Putamen (tissue), 1 donor: ENCODE measurements around the gene COBL.
"Not testable (repeated sequence)": the region's sequence is repeated elsewhere in the genome, so short reads cannot be mapped to it uniquely, and the experiment has no call there.

Experiments used
- DNase-seq: peaks from one replicate; pipeline ENCODE4 v3.0.0-alpha.2; 2016; ENCODE audit warnings: low spot score

COBL gene

GRCh38 chr7:51230324-51230625, 86.3 kb downstream of the COBL start:
- no peak for DNase-seq

- no peak for DNase-seq
Measured at GRCh38 chr7:51229620-51230323, 86.8 kb downstream of the COBL start.

DNA sequence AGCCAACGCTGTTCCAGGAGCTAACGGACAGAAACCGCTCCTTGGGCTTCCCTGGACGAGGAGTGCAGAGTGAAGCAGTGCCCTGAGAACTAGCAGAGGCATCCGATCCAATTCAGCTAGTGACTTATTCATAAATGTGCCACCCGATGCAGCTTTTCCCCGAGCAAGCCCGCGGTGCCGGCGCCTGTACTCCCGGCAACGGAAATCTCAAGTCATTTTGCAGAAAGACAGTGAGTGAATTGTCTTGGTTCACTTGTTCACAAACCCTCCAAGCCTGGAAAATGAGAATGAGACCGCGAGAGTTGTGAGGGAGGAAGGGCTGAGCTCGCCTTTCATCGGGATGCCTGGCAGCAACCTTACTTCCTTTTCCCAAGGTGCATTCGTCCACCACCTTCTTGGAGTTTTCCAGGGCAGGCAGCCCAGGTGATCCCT, 87.5 kb downstream of the COBL start:
- DNase-seq = peak; percentile 58

DNA sequence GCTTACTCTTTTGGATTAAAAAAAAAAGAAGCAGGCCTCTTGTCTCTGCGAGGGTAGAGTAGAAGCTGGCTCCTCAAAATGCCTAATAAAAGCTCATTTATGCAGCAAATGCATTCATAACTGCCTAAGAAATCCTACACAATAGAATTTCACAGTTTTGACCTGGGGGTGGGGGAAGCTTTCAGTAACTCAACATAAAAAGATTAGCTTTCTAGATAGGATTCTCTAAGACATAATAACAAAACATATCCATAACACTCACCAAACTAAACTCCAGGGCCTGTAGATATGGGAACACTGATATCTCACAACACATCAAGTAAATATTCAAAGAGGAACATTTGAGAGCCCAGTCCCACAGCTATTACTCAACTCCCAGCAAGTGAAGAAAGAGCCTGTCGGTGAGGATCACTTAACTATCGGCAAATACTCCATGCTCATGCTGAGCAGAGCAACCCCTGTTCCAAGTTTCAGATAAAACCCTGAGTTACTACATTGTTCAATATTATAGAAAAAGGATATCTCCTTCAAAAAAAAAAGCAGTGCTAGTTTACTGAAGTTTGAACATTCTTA, 88.1 kb downstream of the COBL start:
- DNase-seq = no peak

DNA sequence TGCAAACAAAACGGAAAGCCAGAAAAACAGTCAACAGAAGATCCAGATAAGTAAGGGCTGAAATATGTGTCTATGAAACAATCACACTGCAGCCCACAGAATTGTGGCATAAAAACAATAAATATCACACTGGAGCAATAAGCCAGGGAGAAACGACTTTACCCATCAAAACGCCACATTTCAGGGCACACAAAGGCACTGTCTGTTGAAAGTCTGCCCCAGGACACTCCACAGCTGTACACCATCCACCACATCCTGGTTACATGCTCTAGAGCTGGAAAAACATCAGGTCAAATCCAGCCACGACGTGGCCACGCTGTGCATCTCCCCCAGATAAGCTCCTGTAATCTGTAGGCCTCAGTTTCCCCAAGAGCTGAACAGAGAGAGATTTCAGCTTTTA, 88.7 kb downstream of the COBL start:
- no peak for DNase-seq

DNA sequence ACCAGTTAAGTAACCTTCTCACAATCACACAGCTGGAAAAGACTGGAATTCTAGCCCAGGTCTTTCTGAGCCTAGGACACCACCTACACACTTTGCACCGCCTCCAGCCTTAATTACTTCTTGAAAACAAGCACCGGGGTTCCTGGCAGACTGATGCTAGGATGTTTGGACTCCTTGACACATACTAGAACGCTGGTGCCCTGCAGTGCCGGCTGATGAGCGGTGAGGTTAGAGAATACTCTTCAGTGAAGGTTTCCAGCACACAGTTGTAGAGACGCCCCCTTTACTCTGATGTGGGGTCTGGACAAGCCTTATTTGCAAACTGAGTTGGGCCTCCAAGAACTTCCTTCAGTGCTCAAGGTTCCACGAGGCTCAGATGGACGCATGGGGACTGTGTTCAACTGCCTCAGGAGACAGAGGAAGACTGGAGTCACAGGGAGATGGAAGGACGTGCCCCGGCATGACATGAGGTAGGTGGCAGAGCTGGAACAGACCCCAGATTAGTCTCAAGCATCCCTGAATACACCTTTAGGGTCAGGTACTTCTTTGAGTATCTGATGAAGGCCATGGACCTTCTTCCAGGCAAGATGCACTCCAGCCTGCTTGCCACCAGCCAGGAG, 89.6 kb downstream of the COBL start:
- DNase-seq = no peak

DNA sequence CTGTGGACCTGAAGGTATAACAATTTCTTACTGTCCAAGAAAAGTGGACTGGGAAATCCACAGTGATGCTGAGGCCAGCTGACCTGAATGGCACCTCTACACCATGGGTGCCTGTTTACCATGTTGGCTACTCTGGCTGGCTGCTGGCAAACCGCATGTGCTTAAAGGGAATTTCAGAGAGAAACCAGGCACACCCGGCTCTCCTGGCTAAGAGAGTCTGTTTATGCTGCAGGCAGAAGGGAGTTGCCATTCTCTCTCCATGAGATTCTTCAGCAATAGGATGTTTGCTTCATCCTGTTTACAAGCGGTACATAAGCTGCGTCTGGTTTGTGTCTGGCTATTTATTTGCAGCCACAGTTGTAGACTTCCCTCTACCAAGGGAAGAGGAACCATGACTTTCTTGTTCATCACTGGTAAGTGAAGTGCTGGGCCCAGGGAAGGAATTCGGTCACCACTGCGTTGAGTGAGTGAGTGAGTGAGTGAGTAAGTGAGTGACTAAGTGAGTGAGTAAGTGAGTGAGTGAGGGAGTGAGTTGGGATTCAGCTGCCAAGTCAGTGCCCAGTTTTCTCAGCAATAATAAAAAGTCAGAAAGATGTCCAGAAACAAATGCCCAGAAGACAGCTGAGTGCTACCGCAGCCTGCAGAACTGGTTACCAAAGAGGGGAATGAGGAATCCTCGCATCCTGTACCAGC, 90.4 kb downstream of the COBL start:
- DNase-seq = no peak

GRCh38 chr7:51224811-51225595, 91.6 kb downstream of the COBL start:
- no peak for DNase-seq

- DNase-seq = no peak
Measured at GRCh38 chr7:51223505-51223904, 93.1 kb downstream of the COBL start.

GRCh38 chr7:51222916-51223315, 93.7 kb downstream of the COBL start:
- no peak for DNase-seq

DNA sequence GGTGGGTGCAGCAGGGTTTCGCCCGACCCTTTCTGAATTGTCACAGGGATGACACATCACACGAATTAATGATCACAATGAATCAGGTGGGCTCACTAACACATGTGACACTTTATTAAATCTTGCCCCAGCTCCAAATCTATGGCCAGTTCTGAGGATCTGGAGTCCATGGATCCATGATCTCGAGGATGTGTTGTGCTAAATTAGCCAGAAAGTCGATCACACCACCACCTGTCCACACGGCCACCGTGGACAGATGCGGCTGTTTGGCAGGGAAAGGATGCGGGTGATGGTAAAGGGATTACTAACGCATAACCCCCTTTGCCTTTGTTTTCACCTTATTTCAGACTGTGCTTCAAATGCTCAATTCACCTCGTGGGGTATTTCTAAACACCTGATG, 96.4 kb downstream of the COBL start:
- no peak for DNase-seq

DNA sequence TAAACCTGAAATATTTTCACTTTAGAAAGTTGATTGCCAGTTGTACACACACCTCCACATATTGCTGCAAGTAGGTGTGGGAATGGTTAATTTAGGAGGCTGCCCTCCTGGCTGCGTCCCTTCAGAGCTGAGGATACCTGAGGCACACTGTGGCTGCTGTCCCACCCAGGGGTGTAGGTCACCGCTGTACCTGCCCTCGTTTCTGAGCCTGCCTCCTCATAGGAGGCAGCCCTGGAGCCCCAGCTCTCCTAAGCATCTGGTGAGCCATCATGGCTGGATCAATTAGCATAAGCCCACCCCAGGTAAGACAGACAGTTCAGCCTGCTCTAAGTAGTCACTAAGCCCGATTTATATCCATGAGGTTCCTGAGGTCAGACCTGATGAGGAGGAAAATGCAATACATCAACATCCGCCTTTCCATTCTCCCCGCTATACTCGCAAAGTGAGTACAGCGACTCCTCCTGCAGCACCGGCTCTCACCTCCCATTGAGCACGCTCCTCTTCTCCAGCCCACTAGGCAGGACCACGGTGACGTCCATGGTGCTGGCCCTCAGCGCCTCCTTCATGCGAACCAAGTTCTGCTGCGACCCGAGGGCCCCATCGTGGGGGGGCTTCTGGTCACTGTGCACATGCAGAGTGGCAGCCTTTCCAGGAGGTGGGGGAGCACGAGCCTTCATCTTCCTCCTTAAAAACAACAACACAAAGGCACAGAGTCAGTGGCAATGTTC, 97.2 kb downstream of the COBL start:
- no peak for DNase-seq

DNA sequence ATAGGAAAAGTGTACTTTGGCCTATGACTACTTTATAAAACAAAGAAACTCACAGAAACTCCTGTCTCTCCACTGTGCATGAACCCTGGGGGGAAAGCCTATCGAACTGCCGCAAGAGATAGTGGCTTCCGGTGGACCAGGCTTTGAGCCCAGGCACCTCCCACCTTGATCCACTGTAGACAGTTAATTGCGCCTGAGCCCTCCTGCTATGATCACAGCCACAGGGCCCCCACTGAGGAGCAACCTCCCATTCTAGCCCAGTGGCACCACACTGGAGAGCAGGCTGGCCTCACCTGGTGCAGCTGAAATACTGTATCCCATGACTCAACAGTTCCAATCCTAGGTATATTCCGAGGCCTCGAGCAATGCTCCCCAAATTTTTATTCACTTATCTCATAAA, 98.8 kb downstream of the COBL start:
- no peak for DNase-seq

GRCh38 chr7:51214098-51214497, 102.5 kb downstream of the COBL start:
- DNase-seq = no peak

DNA sequence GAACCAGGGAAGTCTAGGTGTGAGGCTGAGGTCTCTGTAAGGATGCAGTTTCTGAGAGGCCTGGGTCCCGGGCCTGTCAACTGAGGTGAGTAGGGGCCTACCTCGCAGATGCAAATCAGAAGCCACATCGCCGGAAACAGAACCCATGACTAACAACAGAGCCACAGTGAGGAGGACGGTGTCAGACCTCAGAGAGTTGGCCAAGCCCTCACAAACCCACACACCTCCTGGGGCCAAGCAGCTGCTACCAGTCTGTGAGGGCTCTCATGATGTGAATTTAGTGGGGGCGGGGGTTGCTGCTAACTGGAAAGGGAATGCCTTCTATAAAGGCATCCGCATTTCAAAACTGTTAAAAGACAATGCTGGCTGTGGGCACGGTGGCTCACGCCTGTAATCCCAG, 103.0 kb downstream of the COBL start:
- DNase-seq = no peak

- no peak for DNase-seq
Measured at GRCh38 chr7:51210766-51211165, 105.8 kb downstream of the COBL start.

- DNase-seq = no peak
Measured at GRCh38 chr7:51209426-51209825, 107.2 kb downstream of the COBL start.

DNA sequence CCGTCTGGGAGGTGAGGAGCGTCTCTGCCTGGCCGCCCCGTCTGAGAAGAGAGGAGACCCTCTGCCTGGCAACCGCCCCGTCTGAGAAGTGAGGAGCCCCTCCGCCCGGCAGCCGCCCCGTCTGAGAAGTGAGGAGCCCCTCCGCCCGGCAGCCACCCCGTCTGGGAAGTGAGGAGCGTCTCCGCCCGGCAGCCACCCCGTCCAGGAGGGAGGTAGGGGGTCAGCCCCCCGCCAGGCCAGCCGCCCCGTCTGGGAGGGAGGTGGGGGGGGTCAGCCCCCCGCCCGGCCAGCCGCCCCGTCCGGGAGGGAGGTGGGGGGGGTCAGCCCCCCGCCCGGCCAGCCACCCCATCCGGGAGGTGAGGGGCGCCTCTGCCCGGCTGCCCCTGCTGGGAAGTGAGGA, 108.5 kb downstream of the COBL start:
- not testable (repeated sequence) for DNase-seq

GRCh38 chr7:51198654-51199053, 118.0 kb downstream of the COBL start:
- DNase-seq = no peak

GRCh38 chr7:51190969-51191368, 125.6 kb downstream of the COBL start:
- no peak for DNase-seq

GRCh38 chr7:51189777-51190176, 126.8 kb downstream of the COBL start:
- no peak for DNase-seq

- DNase-seq = no peak
Measured at GRCh38 chr7:51188987-51189386, 127.6 kb downstream of the COBL start.
